ENCODE data around the gene INPPL1.

GRCh38 chr11:72236083-72236697, 11.6 kb downstream of the INPPL1 start:
- TF ChIP-seq CTCF (IDR thresholded peaks at IDR 0.05; ENCODE audit: extremely low read depth in 1 of 2, insufficient read depth in 1 of 2, low read depth in 1 of 2, low read length in 2 of 2) (no peak), JUN (IDR thresholded peaks at IDR 0.05; ENCODE audit: borderline replicate concordance, insufficient read depth, insufficient read length, low read depth) (no peak), POLR2AphosphoS5 (IDR thresholded peaks at IDR 0.05; ENCODE audit: insufficient read depth, low read depth, low read length) (no peak), FOS (IDR thresholded peaks at IDR 0.05; ENCODE audit: borderline replicate concordance, insufficient read depth, low read length) (no peak), POLR2A (IDR thresholded peaks at IDR 0.05; ENCODE audit: low read depth, low read length) (no peak), EZH2 (IDR thresholded peaks at IDR 0.05; ENCODE audit: borderline replicate concordance, low read depth, low read length, severe bottlenecking) (no peak)

All from endothelial cell of umbilical vein (primary cell).